ENCODE data around the gene ALG14.

The ALG14 gene

GRCh38 chr1:94928293-94928939 lies 144.3 kb downstream of the ALG14 start:
- no peak for DNase-seq (ENCODE audit: low read depth in 3 of 3)

GRCh38 chr1:94927405-94928175 lies 145.2 kb downstream of the ALG14 start:
- no peak for DNase-seq (ENCODE audit: low read depth in 3 of 3)

GRCh38 chr1:94926915-94927404 lies 145.8 kb downstream of the ALG14 start, which contains the start of gene CNN3:
TSS of gene CNN3 (minus strand) at chr1:94927110. CDS start at chr1:94926894, 216 bp downstream.
- peak; percentile 34 to 59 (median 41) for DNase-seq (ENCODE audit: low read depth in 3 of 3)

GRCh38 chr1:94926126-94926914 lies 146.4 kb downstream of the ALG14 start:
- peak in 1 of 3 donors; percentile 10 for DNase-seq (ENCODE audit: low read depth in 3 of 3)

- no peak for DNase-seq (ENCODE audit: low read depth in 3 of 3)
Observed at GRCh38 chr1:94925561-94926125, 147.1 kb downstream of the ALG14 start.

GRCh38 chr1:94925004-94925403 lies 147.7 kb downstream of the ALG14 start:
- DNase-seq (ENCODE audit: low read depth in 3 of 3) = no peak
